SU-DHL-6 (cell line): Measurements from ENCODE around the gene TMEM8B.

Experiments used
- CTCF ChIP-seq: fragments of 200-600 bp; sonication (generic); IDR thresholded peaks from one replicate; pipeline ENCODE4 v1.5.1; 2017; ENCODE audit warnings: antibody characterized with exemption, mild to moderate bottlenecking, low read length, moderate library complexity; ENCODE audit not compliant: insufficient read depth, poor library complexity, severe bottlenecking
- EZH2phosphoT487 ChIP-seq: fragments of 200-600 bp; sonication (generic), shearing (Covaris generic); conservative IDR thresholded peaks from 2 replicates; pipeline ENCODE4 v1.6.1; 2018; ENCODE audit warnings: mild to moderate bottlenecking, antibody characterized with exemption, low read length, moderate library complexity, mixed read lengths

GRCh38 chr9:35859990-35860339 lies 30.9 kb downstream of the TMEM8B start:
- TF ChIP-seq CTCF (no peak), EZH2phosphoT487 (no peak)
